Aorta (tissue), 5 donors: ENCODE measurements around the gene MTA2. TPM values are rescaled to one million over a fixed set of nuclear protein-coding genes. Genes with fewer than 3 reads are reported as not detected.

ENCODE experiments used
- ATAC-seq: fragments of 200-7000 bp; cut with Tn5 transposase; one replicate; pipeline ENCODE4 v1.9.1; 2022; ENCODE audit warnings: moderate library complexity; ENCODE audit not compliant: low FRiP score
- DNase-seq, 2 donors: peaks; one replicate each; pipeline ENCODE4 v3.0.0-alpha.2; 2020
- H3K27ac ChIP-seq, 2 donors: one replicate each; pipeline ENCODE4 v1.5.1; 2013; ENCODE audit warnings: low read length in 2 of 2, mild to moderate bottlenecking in 2 of 2, moderate library complexity in 2 of 2, control low read depth in 1 of 2, inconsistent platforms in 1 of 2, low read depth in 1 of 2
- H3K27me3 ChIP-seq, 2 donors: one replicate each; pipeline ENCODE4 v1.6.1; 2013; ENCODE audit warnings: control low read depth in 1 of 2, low read length in 1 of 2, mild to moderate bottlenecking in 1 of 2, moderate library complexity in 1 of 2; ENCODE audit not compliant: insufficient read depth in 2 of 2, control insufficient read depth in 1 of 2
- H3K36me3 ChIP-seq, 2 donors: one replicate each; pipeline ENCODE4 v1.6.1; 2013; ENCODE audit warnings: control low read depth in 1 of 2, low read length in 1 of 2, mild to moderate bottlenecking in 1 of 2; ENCODE audit not compliant: insufficient read depth in 2 of 2, control insufficient read depth in 1 of 2
- H3K4me1 ChIP-seq, 2 donors: one replicate each; pipeline ENCODE4 v1.6.1; 2013; ENCODE audit warnings: low read length in 2 of 2, control low read depth in 1 of 2, mild to moderate bottlenecking in 1 of 2, moderate library complexity in 1 of 2; ENCODE audit not compliant: insufficient read depth in 2 of 2, control insufficient read depth in 1 of 2
- H3K4me3 ChIP-seq, 2 donors: one replicate each; pipeline ENCODE4 v1.5.1; 2013; ENCODE audit warnings: low read length in 2 of 2, control low read depth in 1 of 2, mild to moderate bottlenecking in 1 of 2
- H3K9me3 ChIP-seq: one replicate; pipeline ENCODE4 v1.6.1; 2013; ENCODE audit warnings: mild to moderate bottlenecking, low read length; ENCODE audit not compliant: control insufficient read depth
- WGBS, 2 donors: extraction: QIAGEN DNeasy Blood & Tissue Kit; methylation state at CpG; one replicate each; pipeline ENCODE4 v1.1.7; 2013; 5-methylcytosine and 5-hydroxymethylcytosine counted together
- intact Hi-C, 2 donors: fragments of 100-400 bp; cut with DNase I; formaldehyde crosslinking; loops; one replicate each; pipeline versions ENCODE4 v1.14.2 to v1.15.0; 2022
- polyA plus RNA-seq, 2 donors: library from polyadenylated mRNA; stranded (reverse); fragments of 200-250 nt; gene quantifications; one replicate each; pipeline ENCODE4 v1.2.3, GENCODE V29; 2013
- total RNA-seq, 2 donors: library from RNA; stranded (reverse); fragmentation: NEBNext Ultra II Directional; extraction: Animal tissue kit (Norgen Biotek cat#: 25700); gene quantifications; one replicate each; pipeline ENCODE4 v1.2.1, GENCODE V29; 2021
- donor health status: healthy with polysubstance abuse.
- donor health status: Bipolar disorder and iron deficiency.
- donor health status: DM: no; HTN: no; CAD: no.
- donor health status: DM: no; HTN: no; CAD: no.
- donor health status: DM: yes; HTN: yes; CAD: no.

Gene MTA2
- total and polyA plus RNA-seq, 4 donors = 13.5 to 87.9 (median 60.2) TPM

GRCh38 chr11:62558669-62559068 lies 43.0 kb downstream of the MTA2 start:
- WGBS, 2 donors = 75 to 79% methylated on average over 9 of the region's 9 CpGs
- H3K27me3 ChIP-seq = no peaks in the 10 kb centered on the region
- DNase-seq (no peak), ATAC-seq (no peak)
- intact Hi-C loops = loop anchor here in 1 of 2 donors (5.0 kb wide), 1 partner anchor 156 kb away; no protein-coding TSS in a partner anchor
- H3K36me3 ChIP-seq = peaks cover 0 to 4% of the 10 kb centered on the region in 2 donors
- no peak overlapping the region for H3K4me3 ChIP-seq
- H3K4me1 ChIP-seq = peaks cover 2 to 5% of the 10 kb centered on the region in 2 donors
- H3K27ac ChIP-seq = peak overlapping the region in 1 of 2 donors; percentile 62
- no peaks in the 10 kb centered on the region for H3K9me3 ChIP-seq

GRCh38 chr11:62556875-62557631 lies 44.6 kb downstream of the MTA2 start:
- peaks cover 0 to 4% of the 10 kb centered on the region in 2 donors for H3K36me3 ChIP-seq
- ATAC-seq (no peak), DNase-seq (peak in 1 of 2 donors; percentile 48)
- 48 to 54% methylated on average over 3 of the region's 3 CpGs for WGBS, 2 donors
- H3K27ac ChIP-seq = peak overlapping the region; percentile 71 to 82
- H3K27me3 ChIP-seq = no peaks in the 10 kb centered on the region
- intact Hi-C loops = loop anchor here in 1 of 2 donors (5.0 kb wide), 1 partner anchor 155 kb away; no protein-coding TSS in a partner anchor
- no peak overlapping the region for H3K4me3 ChIP-seq
- no peaks in the 10 kb centered on the region for H3K9me3 ChIP-seq
- peaks cover 2 to 5% of the 10 kb centered on the region in 2 donors for H3K4me1 ChIP-seq

DNA sequence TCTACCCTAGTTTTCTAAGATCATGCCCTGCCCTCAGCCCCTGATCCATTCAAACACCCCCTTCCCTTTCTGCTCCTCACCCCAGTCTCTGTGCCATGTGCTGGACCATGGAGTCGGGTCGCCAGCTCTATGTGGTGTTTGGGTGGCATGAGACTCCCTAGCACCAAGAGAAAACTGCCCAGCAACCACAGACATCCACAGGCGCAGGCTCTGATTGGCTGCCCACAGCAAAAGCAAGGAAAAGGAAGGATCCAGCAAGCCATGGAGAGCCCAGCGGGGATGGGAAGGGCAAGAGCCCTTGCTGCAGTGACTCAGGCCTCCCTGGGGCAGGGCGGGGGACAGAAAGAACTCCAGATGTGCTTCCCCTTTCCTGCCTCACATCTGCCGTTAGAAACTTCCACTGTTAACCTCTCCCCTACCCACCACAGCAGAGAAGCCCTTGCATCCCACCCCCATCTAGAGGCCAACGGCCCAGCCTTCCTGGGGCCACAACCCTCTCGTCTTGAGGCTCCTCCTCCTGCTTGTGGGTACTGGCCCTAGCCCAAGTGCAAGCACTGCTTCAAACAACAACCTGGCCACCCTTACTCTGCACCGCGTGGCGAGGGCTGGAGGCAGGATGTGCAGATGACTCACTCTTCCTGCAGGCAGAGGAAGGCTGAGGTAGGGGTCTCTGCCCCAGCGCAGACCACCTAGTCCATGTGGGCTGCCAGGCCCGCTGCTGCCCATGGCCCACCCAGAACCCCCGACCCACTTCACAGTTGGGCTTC lies 45.4 kb downstream of the MTA2 start:
- WGBS, 2 donors = 5% methylated on average over 14 of the region's 14 CpGs
- DNase-seq (peak; percentile 95 to 96), ATAC-seq (peak; percentile 81)
- H3K27ac ChIP-seq = peak overlapping the region; percentile 71 to 83
- peaks cover 2 to 5% of the 10 kb centered on the region in 2 donors for H3K4me1 ChIP-seq
- no peaks in the 10 kb centered on the region for H3K27me3 ChIP-seq
- H3K9me3 ChIP-seq = no peaks in the 10 kb centered on the region
- peaks cover 0 to 4% of the 10 kb centered on the region in 2 donors for H3K36me3 ChIP-seq
- H3K4me3 ChIP-seq = no peak overlapping the region
- intact Hi-C loops = loop anchor here in 1 of 2 donors (5.0 kb wide), 1 partner anchor 154 kb away; no protein-coding TSS in a partner anchor

- WGBS, 2 donors = 17 to 18% methylated on average over 4 of the region's 4 CpGs
- ATAC-seq = no peak
- peaks cover 0 to 4% of the 10 kb centered on the region in 2 donors for H3K36me3 ChIP-seq
- H3K4me3 ChIP-seq = no peak overlapping the region
- DNase-seq = peak in 1 of 2 donors; percentile 80
- intact Hi-C loops = loop anchor here in 1 of 2 donors (5.0 kb wide), 1 partner anchor 153 kb away; no protein-coding TSS in a partner anchor
- H3K27ac ChIP-seq = peak overlapping the region; percentile 51 to 83
- H3K4me1 ChIP-seq = peaks cover 0 to 5% of the 10 kb centered on the region in 2 donors
- no peaks in the 10 kb centered on the region for H3K27me3 ChIP-seq
- no peaks in the 10 kb centered on the region for H3K9me3 ChIP-seq
These were observed 46.1 kb downstream of the MTA2 start for GRCh38 chr11:62555464-62556107.

GRCh38 chr11:62554387-62555167 lies 47.1 kb downstream of the MTA2 start:
- WGBS, 2 donors = 88 to 93% methylated on average over 7 of the region's 7 CpGs
- peak overlapping the region; percentile 32 to 84 for H3K27ac ChIP-seq
- ATAC-seq = no peak
- no peaks in the 10 kb centered on the region for H3K9me3 ChIP-seq
- H3K4me1 ChIP-seq = peaks cover 0 to 5% of the 10 kb centered on the region in 2 donors
- H3K36me3 ChIP-seq = peaks cover 0 to 4% of the 10 kb centered on the region in 2 donors
- no peak overlapping the region for H3K4me3 ChIP-seq
- H3K27me3 ChIP-seq = no peaks in the 10 kb centered on the region
- DNase-seq = peak in 1 of 2 donors; percentile 58
- intact Hi-C loops = loop anchor here in 1 of 2 donors (5.0 kb wide), 1 partner anchor 152 kb away; no protein-coding TSS in a partner anchor

DNA sequence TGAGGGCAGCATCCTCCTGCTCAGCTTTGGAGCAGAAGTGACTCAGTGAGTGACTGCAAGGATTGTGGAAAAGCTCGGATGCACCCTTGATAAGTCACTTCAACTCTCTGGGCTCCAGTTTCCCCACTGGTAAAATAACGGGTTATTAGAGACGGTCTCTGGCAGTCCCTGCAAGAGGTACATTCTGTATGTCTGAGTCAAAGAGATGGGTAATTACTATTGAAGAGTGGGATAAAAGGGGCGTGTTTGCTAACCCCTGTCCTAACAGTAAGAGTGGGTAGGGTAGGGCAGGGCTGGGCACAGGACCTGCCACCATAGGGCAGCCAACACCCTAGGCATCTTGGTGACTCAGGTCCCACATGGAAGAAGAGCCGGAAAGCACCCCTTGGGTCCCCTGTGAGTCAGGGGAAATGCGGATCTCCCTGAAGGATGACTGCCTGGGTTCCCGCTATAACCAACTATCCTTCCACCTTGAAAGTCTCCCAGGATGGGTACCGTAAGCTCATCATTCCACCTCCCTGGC lies 47.8 kb downstream of the MTA2 start:
- ATAC-seq = no peak
- intact Hi-C loops = no loop called here
- 56 to 62% methylated on average over 7 to 8 of the region's 8 CpGs for WGBS, 2 donors

GRCh38 chr11:62553080-62553838 lies 48.4 kb downstream of the MTA2 start:
- Histone ChIP-seq H3K27me3 (no peaks in the 10 kb centered on the region), H3K4me3 (no peak overlapping the region), H3K9me3 (no peaks in the 10 kb centered on the region), H3K4me1 (peaks cover 0 to 5% of the 10 kb centered on the region in 2 donors), H3K27ac (peak overlapping the region; percentile 98 to 100), H3K36me3 (no peaks in the 10 kb centered on the region)
- peak; percentile 94 for DNase-seq
- 0% methylated on average over 14 to 15 of the region's 15 CpGs for WGBS, 2 donors
- ATAC-seq = peak; percentile 91
- intact Hi-C loops = no loop called here

More for the DNA sequence above, 47.8 kb downstream of the MTA2 start:
- peak in 1 of 2 donors; percentile 45 for DNase-seq
- Histone ChIP-seq H3K4me1 (peaks cover 0 to 5% of the 10 kb centered on the region in 2 donors), H3K4me3 (no peak overlapping the region), H3K27ac (peak overlapping the region; percentile 32 to 84), H3K9me3 (no peaks in the 10 kb centered on the region), H3K36me3 (peaks cover 0 to 2% of the 10 kb centered on the region in 2 donors), H3K27me3 (no peaks in the 10 kb centered on the region)
